Neural progenitor cell (in vitro differentiated cells): ENCODE measurements around the gene NDP. TPM values are rescaled to one million over a fixed set of nuclear protein-coding genes. Genes with fewer than 3 reads are reported as not detected.

Experiments used
- DNase-seq: peaks from one replicate; pipeline ENCODE4 v3.0.0-alpha.2; 2016; ENCODE audit warnings: low spot score
- H2AFZ ChIP-seq: fragments of 200-600 bp; sonication (generic); replicated peaks from 2 replicates; pipeline ENCODE4 v1.6.1; 2016; ENCODE audit warnings: antibody characterized with exemption
- H3F3A ChIP-seq: fragments of 200-600 bp; sonication (generic); 2 replicates; pipeline ENCODE4 v1.6.1; 2016; ENCODE audit warnings: antibody characterized with exemption, low read depth
- H3K27ac ChIP-seq: fragments of 200-600 bp; sonication (generic); 2 replicates; pipeline ENCODE4 v1.5.1; 2016; ENCODE audit warnings: mild to moderate bottlenecking
- H3K27me3 ChIP-seq: fragments of 200-600 bp; sonication (generic); 2 replicates; pipeline ENCODE4 v1.6.1; 2016; ENCODE audit warnings: mild to moderate bottlenecking, moderate library complexity
- H3K36me3 ChIP-seq: fragments of 200-600 bp; sonication (generic); 2 replicates; pipeline ENCODE4 v1.5.1; 2016
- H3K4me1 ChIP-seq: fragments of 200-600 bp; sonication (generic); 2 replicates; pipeline ENCODE4 v1.6.1; 2016; ENCODE audit warnings: mixed run types
- H3K4me2 ChIP-seq: fragments of 200-600 bp; sonication (generic); 2 replicates; pipeline ENCODE4 v1.6.1; 2016
- H3K4me3 ChIP-seq: fragments of 200-600 bp; sonication (generic); 2 replicates; pipeline ENCODE4 v1.5.1; 2016
- H3K79me2 ChIP-seq: fragments of 200-600 bp; sonication (generic); 2 replicates; pipeline ENCODE4 v1.6.1; 2016; ENCODE audit warnings: low read depth
- H3K9ac ChIP-seq: fragments of 200-600 bp; sonication (generic); 2 replicates; pipeline ENCODE4 v1.6.1; 2016
- H3K9me3 ChIP-seq: fragments of 200-600 bp; sonication (generic); 2 replicates; pipeline ENCODE4 v1.5.1; 2016; ENCODE audit warnings: low read depth
- H4K20me1 ChIP-seq: fragments of 200-600 bp; sonication (generic); 2 replicates; pipeline ENCODE4 v1.6.1; 2016; ENCODE audit warnings: low read depth
- H3K27ac Mint-ChIP-seq: 3 replicates; pipeline ENCODE4 v1.8.0; 2021; ENCODE audit warnings: mixed read lengths
- H3K27me3 Mint-ChIP-seq: 2 replicates; pipeline ENCODE4 v1.8.0; 2022; ENCODE audit warnings: low read depth, mild to moderate bottlenecking, inconsistent platforms, moderate library complexity, mixed read lengths; ENCODE audit not compliant: insufficient read depth
- H3K36me3 Mint-ChIP-seq: 3 replicates; pipeline ENCODE4 v1.8.0; 2021; ENCODE audit warnings: mixed read lengths
- H3K4me1 Mint-ChIP-seq: 3 replicates; pipeline ENCODE4 v1.8.0; 2021; ENCODE audit warnings: mixed read lengths
- H3K4me3 Mint-ChIP-seq: 3 replicates; pipeline ENCODE4 v1.8.0; 2021; ENCODE audit warnings: mild to moderate bottlenecking, moderate library complexity, mixed read lengths
- H3K9me3 Mint-ChIP-seq: 3 replicates; pipeline ENCODE4 v1.8.0; 2020; ENCODE audit warnings: mixed read lengths
- EZH2 ChIP-seq: fragments of 200-600 bp; sonication (generic); IDR thresholded peaks from 2 replicates; pipeline ENCODE4 v1.6.1; 2017; ENCODE audit warnings: antibody characterized with exemption, mild to moderate bottlenecking, moderate library complexity
- EZH2phosphoT487 ChIP-seq: fragments of 200-600 bp; sonication (generic); IDR thresholded peaks from 2 replicates; pipeline ENCODE4 v1.6.1; 2017; ENCODE audit warnings: antibody characterized with exemption
- total RNA-seq: library from RNA; depleted of rRNA; stranded (reverse); fragments of >200 nt; gene quantifications from 2 replicates; pipeline ENCODE4 v1.2.3, GENCODE V29; 2015; ENCODE audit warnings: low replicate concordance
- TF ChIP-seq, protein P1 (sequence below): fragments of 200-600 bp; sonication (generic); IDR thresholded peaks from 2 replicates; pipeline ENCODE4 v1.5.1; 2017; ENCODE audit warnings: antibody characterized with exemption, mild to moderate bottlenecking

NDP gene, protein sequence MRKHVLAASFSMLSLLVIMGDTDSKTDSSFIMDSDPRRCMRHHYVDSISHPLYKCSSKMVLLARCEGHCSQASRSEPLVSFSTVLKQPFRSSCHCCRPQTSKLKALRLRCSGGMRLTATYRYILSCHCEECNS
- 2.3 and 2.5 TPM in 2 replicates for total RNA-seq

DNA sequence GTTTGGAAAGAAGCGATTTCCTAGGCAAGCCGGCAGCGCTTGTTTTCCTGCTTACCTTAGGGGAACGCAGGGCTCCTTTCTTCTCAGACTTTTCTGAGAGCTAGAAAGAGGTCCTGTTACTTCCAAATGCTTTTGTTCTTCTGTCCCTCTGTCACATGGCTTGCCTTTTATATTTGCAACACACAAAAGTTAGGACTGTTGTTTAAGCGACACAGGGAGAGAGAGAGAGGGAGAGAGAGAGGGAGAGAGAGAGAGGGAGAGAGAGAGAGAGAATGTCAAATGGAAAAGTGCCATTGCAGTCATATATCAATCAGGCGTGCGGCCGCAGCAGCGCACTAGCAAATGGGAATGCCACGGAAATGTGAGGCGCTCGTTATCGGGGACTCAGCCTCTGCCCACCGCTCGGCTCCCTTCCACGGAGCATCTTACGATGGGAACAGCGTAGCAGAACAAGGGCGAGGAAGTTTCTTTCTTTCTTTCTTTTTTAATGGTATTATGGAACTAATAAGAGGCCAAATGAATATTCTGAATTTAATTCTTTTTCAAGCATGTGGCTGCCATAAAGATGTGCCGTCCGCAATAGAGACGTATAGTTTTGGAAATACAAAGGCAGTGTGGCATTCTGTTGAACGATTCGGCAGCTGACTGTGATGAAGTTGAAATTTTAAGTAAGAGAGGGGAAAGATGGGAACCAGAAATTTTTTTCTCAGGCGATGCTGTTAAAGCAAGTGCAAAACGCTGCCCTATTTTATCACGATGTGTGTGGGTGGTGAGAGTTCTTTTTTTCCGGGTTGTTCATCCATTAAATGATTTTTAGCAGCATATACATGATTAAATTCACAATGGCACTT is at the start of gene NDP:
NDP (minus strand) TSS at position 142 of the 851 bp plus-strand sequence. CDS start 14,745 bp downstream, outside the sequence.
- peak within 1 kb of the TSS; percentile 57 for H3K4me2 ChIP-seq
- peaks cover 24% of the 10 kb centered on the region for H3F3A ChIP-seq
- Mint-ChIP-seq H3K9me3 (peaks cover 2% of the 10 kb centered on the region), H3K4me1 (peaks cover 28% of the 10 kb centered on the region), H3K27ac (no peak within 1 kb of the TSS), H3K4me3 (peak within 1 kb of the TSS; percentile 87), H3K36me3 (no peaks in the 10 kb centered on the region), H3K27me3 (peaks cover 5% of the 10 kb centered on the region)
- no peaks in the 10 kb centered on the region for H4K20me1 ChIP-seq
- DNase-seq: peak; percentile 39
- TF ChIP-seq EZH2phosphoT487 (no peak), EZH2 (no peak)
- TF ChIP-seq, protein P1, sequence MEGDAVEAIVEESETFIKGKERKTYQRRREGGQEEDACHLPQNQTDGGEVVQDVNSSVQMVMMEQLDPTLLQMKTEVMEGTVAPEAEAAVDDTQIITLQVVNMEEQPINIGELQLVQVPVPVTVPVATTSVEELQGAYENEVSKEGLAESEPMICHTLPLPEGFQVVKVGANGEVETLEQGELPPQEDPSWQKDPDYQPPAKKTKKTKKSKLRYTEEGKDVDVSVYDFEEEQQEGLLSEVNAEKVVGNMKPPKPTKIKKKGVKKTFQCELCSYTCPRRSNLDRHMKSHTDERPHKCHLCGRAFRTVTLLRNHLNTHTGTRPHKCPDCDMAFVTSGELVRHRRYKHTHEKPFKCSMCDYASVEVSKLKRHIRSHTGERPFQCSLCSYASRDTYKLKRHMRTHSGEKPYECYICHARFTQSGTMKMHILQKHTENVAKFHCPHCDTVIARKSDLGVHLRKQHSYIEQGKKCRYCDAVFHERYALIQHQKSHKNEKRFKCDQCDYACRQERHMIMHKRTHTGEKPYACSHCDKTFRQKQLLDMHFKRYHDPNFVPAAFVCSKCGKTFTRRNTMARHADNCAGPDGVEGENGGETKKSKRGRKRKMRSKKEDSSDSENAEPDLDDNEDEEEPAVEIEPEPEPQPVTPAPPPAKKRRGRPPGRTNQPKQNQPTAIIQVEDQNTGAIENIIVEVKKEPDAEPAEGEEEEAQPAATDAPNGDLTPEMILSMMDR: no peak
- H3K27ac ChIP-seq: no peak within 1 kb of the TSS
- H3K36me3 ChIP-seq: no peaks in the 10 kb centered on the region
- peak within 1 kb of the TSS; percentile 65 for H2AFZ ChIP-seq
- H3K4me3 ChIP-seq: peak within 1 kb of the TSS; percentile 26
- no peaks in the 10 kb centered on the region for H3K79me2 ChIP-seq
- H3K9ac ChIP-seq: no peak within 1 kb of the TSS
- H3K27me3 ChIP-seq: peaks cover 6% of the 10 kb centered on the region
- H3K9me3 ChIP-seq: peaks cover 4% of the 10 kb centered on the region
- H3K4me1 ChIP-seq: peaks cover 29% of the 10 kb centered on the region

DNA sequence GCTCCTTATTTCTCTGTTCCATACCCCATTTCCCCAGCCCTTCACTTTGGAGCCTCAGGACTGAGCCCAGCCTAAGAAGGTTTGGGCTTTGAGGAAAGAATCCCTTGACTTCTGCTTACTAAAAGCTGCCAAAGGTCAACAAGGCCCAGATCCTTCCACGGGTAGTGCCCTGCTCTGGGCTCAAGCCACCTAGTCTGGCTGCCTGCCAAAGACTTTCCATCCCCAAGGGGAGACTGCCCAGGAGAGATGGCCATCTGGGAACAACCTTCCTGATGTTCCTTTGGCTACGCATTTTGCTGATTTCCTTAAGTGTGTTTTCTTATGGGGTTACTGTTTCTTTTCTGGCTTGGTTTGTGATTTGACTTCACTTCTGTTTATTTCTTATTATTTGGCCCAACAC is 49.8 kb upstream of the NDP start:
- peaks cover 2% of the 10 kb centered on the region for H3K9me3 Mint-ChIP-seq
- H4K20me1 ChIP-seq: no peaks in the 10 kb centered on the region

DNA sequence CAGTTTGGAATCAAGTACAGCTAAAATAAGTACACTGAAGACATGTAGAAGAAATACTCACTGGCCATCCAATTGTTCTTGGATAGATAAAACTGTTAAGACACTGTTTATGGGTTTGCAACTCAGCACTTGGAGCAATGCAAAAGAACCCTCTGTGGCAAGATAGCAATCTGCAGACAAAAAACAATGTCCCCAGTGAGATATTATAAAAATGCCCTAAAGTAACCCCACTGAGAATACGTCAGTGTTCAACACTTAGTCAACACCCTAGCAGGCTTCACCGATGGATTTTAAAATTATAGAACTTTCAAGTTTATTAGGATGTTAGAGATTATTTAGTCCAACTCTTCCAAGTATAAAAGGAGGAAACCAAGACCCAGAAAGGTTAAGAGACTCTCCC is 47.5 kb upstream of the NDP start:
- Mint-ChIP-seq H3K4me1 (no peaks in the 10 kb centered on the region), H3K9me3 (no peaks in the 10 kb centered on the region), H3K36me3 (no peaks in the 10 kb centered on the region), H3K27ac (no peak overlapping the region), H3K4me3 (no peak overlapping the region), H3K27me3 (peaks cover 3% of the 10 kb centered on the region)
- Histone ChIP-seq H4K20me1 (no peaks in the 10 kb centered on the region), H3K27me3 (no peaks in the 10 kb centered on the region), H3K4me1 (no peaks in the 10 kb centered on the region), H3K4me3 (no peak overlapping the region), H3K79me2 (no peaks in the 10 kb centered on the region), H3K9ac (no peak overlapping the region), H3K9me3 (no peaks in the 10 kb centered on the region), H3F3A (no peaks in the 10 kb centered on the region), H3K27ac (no peak overlapping the region), H2AFZ (no peak overlapping the region), H3K4me2 (no peak overlapping the region), H3K36me3 (no peaks in the 10 kb centered on the region)
- DNase-seq: no peak
- no peak for TF ChIP-seq EZH2
- TF ChIP-seq, protein P1: no peak
- no peak for TF ChIP-seq EZH2phosphoT487

More for the DNA sequence above, 49.8 kb upstream of the NDP start:
- no peak for DNase-seq
- no peak overlapping the region for H3K4me2 ChIP-seq
- H3K4me1 ChIP-seq: no peaks in the 10 kb centered on the region
- no peak overlapping the region for H2AFZ ChIP-seq
- H3F3A ChIP-seq: no peaks in the 10 kb centered on the region
- no peaks in the 10 kb centered on the region for H3K79me2 ChIP-seq
- peaks cover 3% of the 10 kb centered on the region for H3K27me3 Mint-ChIP-seq
- TF ChIP-seq EZH2 (no peak), EZH2phosphoT487 (no peak)
- TF ChIP-seq, protein P1: no peak
- no peaks in the 10 kb centered on the region for H3K36me3 ChIP-seq
- H3K36me3 Mint-ChIP-seq: no peaks in the 10 kb centered on the region
- no peaks in the 10 kb centered on the region for H3K27me3 ChIP-seq
- no peak overlapping the region for H3K27ac Mint-ChIP-seq
- no peak overlapping the region for H3K27ac ChIP-seq
- H3K9me3 ChIP-seq: no peaks in the 10 kb centered on the region
- H3K9ac ChIP-seq: no peak overlapping the region
- H3K4me3 Mint-ChIP-seq: no peak overlapping the region
- H3K4me1 Mint-ChIP-seq: no peaks in the 10 kb centered on the region
- H3K4me3 ChIP-seq: no peak overlapping the region
